NT2/D1 (cell line): Measurements from ENCODE around the gene FAS.

Experiments used
- DNase-seq: peaks from one replicate; pipeline ENCODE4 v3.0.0-alpha.2; 2011; ENCODE audit warnings: low read depth, low spot score
- H3K27me3 ChIP-seq: 2 replicates; pipeline ENCODE4 v1.6.0; 2011; ENCODE audit warnings: mild to moderate bottlenecking; ENCODE audit not compliant: insufficient read length, insufficient read depth
- H3K36me3 ChIP-seq: 2 replicates; pipeline ENCODE4 v1.6.1; 2011; ENCODE audit warnings: mild to moderate bottlenecking, low read length, mixed read lengths; ENCODE audit not compliant: insufficient read depth, insufficient read length
- H3K4me1 ChIP-seq: 2 replicates; pipeline ENCODE4 v1.5.1; 2011; ENCODE audit not compliant: insufficient read depth, insufficient read length
- H3K4me3 ChIP-seq: 2 replicates; pipeline ENCODE4 v1.5.1; 2011; ENCODE audit warnings: low read depth; ENCODE audit not compliant: insufficient read length
- H3K9ac ChIP-seq: 2 replicates; pipeline ENCODE4 v1.6.0; 2011; ENCODE audit warnings: low read depth; ENCODE audit not compliant: insufficient read length
- H3K9me3 ChIP-seq: 2 replicates; pipeline ENCODE4 v1.5.1; 2011; ENCODE audit warnings: mild to moderate bottlenecking, low read length; ENCODE audit not compliant: insufficient read depth
- SUZ12 ChIP-seq: IDR thresholded peaks from 2 replicates; pipeline ENCODE4 v1.6.1; 2011; ENCODE audit not compliant: insufficient read length, insufficient read depth; ENCODE audit errors: extremely low read depth
- YY1 ChIP-seq: IDR thresholded peaks from 2 replicates; pipeline ENCODE4 v1.6.1; 2011; ENCODE audit not compliant: insufficient read length, insufficient read depth
- ZNF274 ChIP-seq: IDR thresholded peaks from 2 replicates; pipeline ENCODE4 v1.6.1; 2011; ENCODE audit warnings: mild to moderate bottlenecking, low read depth, low read length

The FAS gene

GRCh38 chr10:88974446-88975376 is 15.9 kb upstream of the FAS start:
- Histone ChIP-seq H3K9me3 (no peaks in the 10 kb centered on the region), H3K27me3 (no peaks in the 10 kb centered on the region), H3K36me3 (no peaks in the 10 kb centered on the region), H3K4me1 (no peaks in the 10 kb centered on the region), H3K4me3 (no peak overlapping the region), H3K9ac (no peak overlapping the region)
- no peak for DNase-seq
- no peak for TF ChIP-seq ZNF274
- no peak for TF ChIP-seq YY1
- TF ChIP-seq SUZ12, result no peak

- no peaks in the 10 kb centered on the region for H3K27me3 ChIP-seq
- no peaks in the 10 kb centered on the region for H3K36me3 ChIP-seq
- DNase-seq, result no peak
- no peak overlapping the region for H3K9ac ChIP-seq
- no peak overlapping the region for H3K4me3 ChIP-seq
- TF ChIP-seq ZNF274 (no peak), SUZ12 (no peak), YY1 (no peak)
- H3K4me1 ChIP-seq, result no peaks in the 10 kb centered on the region
- no peaks in the 10 kb centered on the region for H3K9me3 ChIP-seq
Observed at GRCh38 chr10:88975377-88975720, 15.2 kb upstream of the FAS start.

GRCh38 chr10:88978463-88978862 is 12.1 kb upstream of the FAS start:
- Histone ChIP-seq H3K27me3 (no peaks in the 10 kb centered on the region), H3K4me1 (no peaks in the 10 kb centered on the region), H3K9ac (no peak overlapping the region), H3K9me3 (no peaks in the 10 kb centered on the region), H3K36me3 (no peaks in the 10 kb centered on the region), H3K4me3 (no peak overlapping the region)
- DNase-seq, result no peak
- TF ChIP-seq SUZ12 (no peak), ZNF274 (no peak), YY1 (no peak)

- TF ChIP-seq YY1, result no peak
- no peak for TF ChIP-seq SUZ12
- TF ChIP-seq ZNF274, result no peak
- Histone ChIP-seq H3K9ac (no peak overlapping the region), H3K4me3 (no peak overlapping the region), H3K9me3 (no peaks in the 10 kb centered on the region), H3K36me3 (no peaks in the 10 kb centered on the region), H3K4me1 (no peaks in the 10 kb centered on the region), H3K27me3 (no peaks in the 10 kb centered on the region)
- no peak for DNase-seq
Observed at GRCh38 chr10:88979153-88979562, 11.4 kb upstream of the FAS start.

- DNase-seq, result no peak
- TF ChIP-seq ZNF274 (no peak), SUZ12 (no peak)
- Histone ChIP-seq H3K27me3 (no peaks in the 10 kb centered on the region), H3K4me1 (no peaks in the 10 kb centered on the region), H3K4me3 (no peak overlapping the region), H3K9me3 (no peaks in the 10 kb centered on the region), H3K36me3 (no peaks in the 10 kb centered on the region), H3K9ac (no peak overlapping the region)
Observed at GRCh38 chr10:88979603-88980002, 11.0 kb upstream of the FAS start.

- Histone ChIP-seq H3K9ac (no peak overlapping the region), H3K9me3 (no peaks in the 10 kb centered on the region), H3K4me3 (no peak overlapping the region), H3K27me3 (no peaks in the 10 kb centered on the region), H3K36me3 (no peaks in the 10 kb centered on the region), H3K4me1 (no peaks in the 10 kb centered on the region)
- TF ChIP-seq SUZ12, result no peak
- TF ChIP-seq ZNF274, result no peak
- no peak for TF ChIP-seq YY1
- DNase-seq, result no peak
Observed at GRCh38 chr10:88980247-88980646, 10.4 kb upstream of the FAS start.

GRCh38 chr10:88980800-88981199 is 9.8 kb upstream of the FAS start:
- H3K9ac ChIP-seq, result no peak overlapping the region
- H3K27me3 ChIP-seq, result no peaks in the 10 kb centered on the region
- DNase-seq, result no peak
- no peaks in the 10 kb centered on the region for H3K9me3 ChIP-seq
- H3K36me3 ChIP-seq, result no peaks in the 10 kb centered on the region
- H3K4me3 ChIP-seq, result no peak overlapping the region
- no peaks in the 10 kb centered on the region for H3K4me1 ChIP-seq
- no peak for TF ChIP-seq SUZ12
- TF ChIP-seq ZNF274, result no peak
- no peak for TF ChIP-seq YY1

- Histone ChIP-seq H3K4me3 (no peak overlapping the region), H3K9me3 (no peaks in the 10 kb centered on the region), H3K36me3 (no peaks in the 10 kb centered on the region), H3K4me1 (no peaks in the 10 kb centered on the region), H3K9ac (no peak overlapping the region), H3K27me3 (no peaks in the 10 kb centered on the region)
- TF ChIP-seq YY1 (no peak), ZNF274 (no peak), SUZ12 (no peak)
- no peak for DNase-seq
Observed at GRCh38 chr10:88981435-88981834, 9.2 kb upstream of the FAS start.
